ENCODE results near the gene ACTRT2. TPM values are rescaled to one million over a fixed set of nuclear protein-coding genes. Genes with fewer than 3 reads are reported as not detected.

The ACTRT2 gene
- total RNA-seq, 1 experiment from 2014 or later = not detected

- H3K9ac ChIP-seq (ENCODE audit: extremely low read depth, insufficient read length, low read length) = no peak overlapping the region
- H3K23ac ChIP-seq (ENCODE audit: insufficient read length, low read depth, low read length) = no peak overlapping the region
- no peaks in the 10 kb centered on the region for H4K20me1 ChIP-seq (ENCODE audit: control insufficient read depth, insufficient read depth, insufficient read length)
- Mint-ChIP-seq H3K27ac (no peak overlapping the region), H3K4me1 (no peaks in the 10 kb centered on the region), H3K36me3 (ENCODE audit: insufficient read depth in 1 of 3, low read depth in 3 of 3) (peaks cover 2 to 24% (median 5%) of the 10 kb centered on the region in 3 experiments; a peak in 5 of 7 replicates), H3K27me3 (ENCODE audit: low read depth) (peaks cover 4% of the 10 kb centered on the region), H3K4me3 (no peak overlapping the region), H3K9me3 (peaks cover 15 to 87% of the 10 kb centered on the region in 2 experiments)
- no peak overlapping the region for H2BK12ac ChIP-seq (ENCODE audit: insufficient read length, low read depth, low read length)
- no peak overlapping the region for H3K4ac ChIP-seq (ENCODE audit: low read depth, low read length)
- H3K79me2 ChIP-seq (ENCODE audit: insufficient read depth, low read length) = no peaks in the 10 kb centered on the region
- no peak overlapping the region for H3T11ph ChIP-seq (ENCODE audit: low read length)
- H2AFZ ChIP-seq (ENCODE audit: low read length) = no peak overlapping the region
- H2BK5ac ChIP-seq (ENCODE audit: insufficient read length, low read length) = no peak overlapping the region
- no peak overlapping the region for H2AK5ac ChIP-seq (ENCODE audit: insufficient read length, low read length)
- peaks cover 3% of the 10 kb centered on the region for H3K23me2 ChIP-seq (ENCODE audit: insufficient read length, low read depth, low read length, poor library complexity, severe bottlenecking)
- H4K8ac ChIP-seq (replicated peaks; ENCODE audit: insufficient read length, low read depth, low read length) = no peak overlapping the region
- H3K9me3 ChIP-seq (ENCODE audit: control insufficient read depth, low read depth, low read length) = peaks cover 83% of the 10 kb centered on the region
- no peak overlapping the region for H3K18ac ChIP-seq (ENCODE audit: insufficient read length, low read depth, low read length)
- no peak for DNase-seq
- H3K56ac ChIP-seq (ENCODE audit: insufficient read length, low read depth, low read length) = no peak overlapping the region
- no peak overlapping the region for H3K14ac ChIP-seq (ENCODE audit: insufficient read depth, low read length)
- H3K4me2 ChIP-seq (ENCODE audit: insufficient read depth, insufficient read length, low read length) = no peak overlapping the region
- no CpG with 5 or more reads among the region's 23 CpGs for WGBS (ENCODE audit: extremely low coverage, insufficient read length, low lambda C conversion rate)
- no peaks in the 10 kb centered on the region for H3K79me1 ChIP-seq (ENCODE audit: insufficient read depth, low read depth, low read length, poor library complexity, severe bottlenecking)
- H4K5ac ChIP-seq (ENCODE audit: insufficient read length, low read depth, low read length) = no peak overlapping the region
- no peak overlapping the region for H2BK20ac ChIP-seq (ENCODE audit: low read depth, low read length, poor library complexity, severe bottlenecking)
- no peak overlapping the region for H3K27ac ChIP-seq (ENCODE audit: insufficient read length, low read depth, low read length)
- TF ChIP-seq, protein P1, sequence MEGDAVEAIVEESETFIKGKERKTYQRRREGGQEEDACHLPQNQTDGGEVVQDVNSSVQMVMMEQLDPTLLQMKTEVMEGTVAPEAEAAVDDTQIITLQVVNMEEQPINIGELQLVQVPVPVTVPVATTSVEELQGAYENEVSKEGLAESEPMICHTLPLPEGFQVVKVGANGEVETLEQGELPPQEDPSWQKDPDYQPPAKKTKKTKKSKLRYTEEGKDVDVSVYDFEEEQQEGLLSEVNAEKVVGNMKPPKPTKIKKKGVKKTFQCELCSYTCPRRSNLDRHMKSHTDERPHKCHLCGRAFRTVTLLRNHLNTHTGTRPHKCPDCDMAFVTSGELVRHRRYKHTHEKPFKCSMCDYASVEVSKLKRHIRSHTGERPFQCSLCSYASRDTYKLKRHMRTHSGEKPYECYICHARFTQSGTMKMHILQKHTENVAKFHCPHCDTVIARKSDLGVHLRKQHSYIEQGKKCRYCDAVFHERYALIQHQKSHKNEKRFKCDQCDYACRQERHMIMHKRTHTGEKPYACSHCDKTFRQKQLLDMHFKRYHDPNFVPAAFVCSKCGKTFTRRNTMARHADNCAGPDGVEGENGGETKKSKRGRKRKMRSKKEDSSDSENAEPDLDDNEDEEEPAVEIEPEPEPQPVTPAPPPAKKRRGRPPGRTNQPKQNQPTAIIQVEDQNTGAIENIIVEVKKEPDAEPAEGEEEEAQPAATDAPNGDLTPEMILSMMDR (conservative IDR thresholded peaks at IDR 0.05) = no peak
- H3K4me1 ChIP-seq (ENCODE audit: insufficient read depth, low read length) = no peaks in the 10 kb centered on the region
- H2BK15ac ChIP-seq (ENCODE audit: low read depth, low read length) = no peak overlapping the region
- no peaks in the 10 kb centered on the region for H3K27me3 ChIP-seq (ENCODE audit: insufficient read depth, low read length)
- no peak overlapping the region for H2BK120ac ChIP-seq (ENCODE audit: low read depth, low read length, poor library complexity, severe bottlenecking)
- no peak overlapping the region for H4K91ac ChIP-seq (ENCODE audit: insufficient read length, low read depth, low read length)
Measured at GRCh38 chr1:3002349-3003038, 18.8 kb upstream of the ACTRT2 start.
